Stomach (tissue), 9 donors: ENCODE measurements around the gene FOXO6. TPM values are rescaled to one million over a fixed set of nuclear protein-coding genes. Genes with fewer than 3 reads are reported as not detected.

Experiments used
- DNase-seq, 2 donors: peaks; one replicate each; pipeline versions ENCODE4 v3.0.0 to v3.0.0-alpha.2; 2013 to 2019
- H3K27ac ChIP-seq, 5 donors: fragments of 200-600 bp in 4 of 5; sonication (generic) in 4 of 5; one replicate each; pipeline ENCODE4 v1.5.1; 2013 to 2019; ENCODE audit warnings: mild to moderate bottlenecking in 1 of 5, moderate library complexity in 1 of 5
- H3K27me3 ChIP-seq, 3 donors: fragments of 200-600 bp; sonication (generic); one replicate each; pipeline ENCODE4 v1.5.1; 2017 to 2019; ENCODE audit warnings: mixed run types in 1 of 3
- H3K36me3 ChIP-seq, 4 donors: fragments of 200-600 bp; sonication (generic); 1 replicate in 3 of 4; 2 replicates in 1 of 4; pipeline ENCODE4 v1.5.1; 2016 to 2019
- H3K4me1 ChIP-seq, 4 donors: fragments of 200-600 bp; sonication (generic); one replicate each; pipeline ENCODE4 v1.5.1; 2016 to 2019
- H3K4me3 ChIP-seq, 4 donors: fragments of 200-600 bp; sonication (generic) in 3 of 4; one replicate each; pipeline ENCODE4 v1.5.1; 2016 to 2019; ENCODE audit warnings: mild to moderate bottlenecking in 1 of 4
- H3K9me3 ChIP-seq, 4 donors: fragments of 200-600 bp; sonication (generic); one replicate each; pipeline ENCODE4 v1.5.1; 2016 to 2019
- EP300 ChIP-seq: sonication (generic); formaldehyde crosslinking; IDR thresholded peaks from one replicate; pipeline ENCODE4 v1.6.1; 2017; ENCODE audit warnings: antibody characterized with exemption
- POLR2A ChIP-seq, 4 donors: fragments of 450-650 bp; IDR thresholded peaks; one replicate each; pipeline ENCODE4 v1.6.1; 2016; ENCODE audit warnings: antibody characterized with exemption in 4 of 4, control low read depth in 2 of 4, mild to moderate bottlenecking in 1 of 4, moderate library complexity in 1 of 4
- POLR2AphosphoS5 ChIP-seq, 3 donors: sonication (generic); formaldehyde crosslinking; IDR thresholded peaks; one replicate each; pipeline ENCODE4 v1.6.1; 2016; ENCODE audit warnings: antibody characterized with exemption in 3 of 3
- WGBS, 5 donors: extraction: QIAGEN DNeasy Blood & Tissue Kit in 3 of 5; methylation state at CpG; one replicate each; pipeline versions ENCODE4 v1.1.5 to v1.1.7; 2013 to 2018; 5-methylcytosine and 5-hydroxymethylcytosine counted together
- intact Hi-C: fragments of 100-400 bp; cut with DNase I; formaldehyde crosslinking; loops from one replicate; pipeline ENCODE4 v1.15.1; 2023; ENCODE audit warnings: low total_unique reads
- polyA plus RNA-seq, 3 donors: library from polyadenylated mRNA; stranded (reverse); fragments of 200-250 nt; gene quantifications; one replicate each; pipeline ENCODE4 v1.2.3, GENCODE V29; 2013
- total RNA-seq, 5 donors: library from RNA; depleted of rRNA; stranded (reverse); fragments of >200 nt; gene quantifications; one replicate each; pipeline versions ENCODE4 v1.1.0 to v1.2.3, GENCODE V29; 2014 to 2016
- TF ChIP-seq, protein P1 (sequence below), 7 experiments: fragments of 450-650 bp in 4 of 7; fragments of 200-600 bp in 3 of 7; sonication (generic) in 3 of 7; IDR thresholded peaks; one replicate each; pipeline ENCODE4 v1.5.1; 2016 to 2019; ENCODE audit warnings: antibody characterized with exemption in 7 of 7, control low read depth in 2 of 7, mild to moderate bottlenecking in 1 of 7
- donor health status: healthy with polysubstance abuse.
- donor health status: Bipolar disorder and iron deficiency.
- donor health status: healthy.

FOXO6 gene
- total and polyA plus RNA-seq, 8 donors, result under 0.01 to 1.1 (median 0.60) TPM; not detected in 4

- intact Hi-C loops, result no loop called here
- WGBS, 5 donors, result 79 to 89% (median 82%) methylated on average over 16 of the region's 16 CpGs
- Histone ChIP-seq H3K4me1 (peaks cover 22 to 39% (median 31%) of the 10 kb centered on the region in 4 donors), H3K36me3 (no peaks in the 10 kb centered on the region), H3K9me3 (no peaks in the 10 kb centered on the region), H3K27ac (no peak overlapping the region), H3K27me3 (peaks cover 0 to under 1% (median 0%) of the 10 kb centered on the region in 3 donors), H3K4me3 (no peak overlapping the region)
- no peak for DNase-seq
- TF ChIP-seq, protein P1, sequence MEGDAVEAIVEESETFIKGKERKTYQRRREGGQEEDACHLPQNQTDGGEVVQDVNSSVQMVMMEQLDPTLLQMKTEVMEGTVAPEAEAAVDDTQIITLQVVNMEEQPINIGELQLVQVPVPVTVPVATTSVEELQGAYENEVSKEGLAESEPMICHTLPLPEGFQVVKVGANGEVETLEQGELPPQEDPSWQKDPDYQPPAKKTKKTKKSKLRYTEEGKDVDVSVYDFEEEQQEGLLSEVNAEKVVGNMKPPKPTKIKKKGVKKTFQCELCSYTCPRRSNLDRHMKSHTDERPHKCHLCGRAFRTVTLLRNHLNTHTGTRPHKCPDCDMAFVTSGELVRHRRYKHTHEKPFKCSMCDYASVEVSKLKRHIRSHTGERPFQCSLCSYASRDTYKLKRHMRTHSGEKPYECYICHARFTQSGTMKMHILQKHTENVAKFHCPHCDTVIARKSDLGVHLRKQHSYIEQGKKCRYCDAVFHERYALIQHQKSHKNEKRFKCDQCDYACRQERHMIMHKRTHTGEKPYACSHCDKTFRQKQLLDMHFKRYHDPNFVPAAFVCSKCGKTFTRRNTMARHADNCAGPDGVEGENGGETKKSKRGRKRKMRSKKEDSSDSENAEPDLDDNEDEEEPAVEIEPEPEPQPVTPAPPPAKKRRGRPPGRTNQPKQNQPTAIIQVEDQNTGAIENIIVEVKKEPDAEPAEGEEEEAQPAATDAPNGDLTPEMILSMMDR (IDR thresholded peaks at IDR 0.05), result no peak
- TF ChIP-seq EP300, result no peak
- no peak for TF ChIP-seq POLR2AphosphoS5 (IDR thresholded peaks at IDR 0.05)
- no peak for TF ChIP-seq POLR2A (IDR thresholded peaks at IDR 0.05)
These were observed 67.8 kb downstream of the FOXO6 start for GRCh38 chr1:41428738-41429640.

GRCh38 chr1:41429641-41430035, 68.4 kb downstream of the FOXO6 start:
- no peaks in the 10 kb centered on the region for H3K36me3 ChIP-seq
- no peak overlapping the region for H3K4me3 ChIP-seq
- no peaks in the 10 kb centered on the region for H3K9me3 ChIP-seq
- H3K27ac ChIP-seq, result no peak overlapping the region
- intact Hi-C loops, result no loop called here
- 76 to 85% (median 79%) methylated on average over 5 of the region's 5 CpGs for WGBS, 5 donors
- no peak for TF ChIP-seq POLR2A (IDR thresholded peaks at IDR 0.05)
- TF ChIP-seq POLR2AphosphoS5 (IDR thresholded peaks at IDR 0.05), result no peak
- TF ChIP-seq EP300, result no peak
- TF ChIP-seq, protein P1 (IDR thresholded peaks at IDR 0.05), result no peak
- no peak for DNase-seq
- H3K4me1 ChIP-seq, result peaks cover 22 to 39% (median 31%) of the 10 kb centered on the region in 4 donors
- H3K27me3 ChIP-seq, result no peaks in the 10 kb centered on the region

- Histone ChIP-seq H3K9me3 (no peaks in the 10 kb centered on the region), H3K4me3 (no peak overlapping the region), H3K4me1 (peaks cover 22 to 39% (median 31%) of the 10 kb centered on the region in 4 donors), H3K27ac (peak overlapping the region in 1 of 5 donors; percentile 35), H3K27me3 (peaks cover 0 to 1% (median 0%) of the 10 kb centered on the region in 3 donors), H3K36me3 (no peaks in the 10 kb centered on the region)
- TF ChIP-seq POLR2A (IDR thresholded peaks at IDR 0.05), result no peak
- no peak for TF ChIP-seq POLR2AphosphoS5 (IDR thresholded peaks at IDR 0.05)
- no peak for TF ChIP-seq EP300
- TF ChIP-seq, protein P1 (IDR thresholded peaks at IDR 0.05), result no peak
- DNase-seq, result no peak
- 63 to 79% (median 72%) methylated on average over 4 of the region's 4 CpGs for WGBS, 5 donors
- intact Hi-C loops, result no loop called here
These were observed 68.8 kb downstream of the FOXO6 start for GRCh38 chr1:41430069-41430468.

- Histone ChIP-seq H3K27me3 (peaks cover 0 to 6% (median 0%) of the 10 kb centered on the region in 3 donors), H3K27ac (peak overlapping the region in 1 of 5 donors; percentile 35), H3K36me3 (no peaks in the 10 kb centered on the region), H3K9me3 (no peaks in the 10 kb centered on the region), H3K4me3 (no peak overlapping the region), H3K4me1 (peaks cover 22 to 39% (median 31%) of the 10 kb centered on the region in 4 donors)
- intact Hi-C loops, result no loop called here
- TF ChIP-seq EP300 (no peak), POLR2AphosphoS5 (IDR thresholded peaks at IDR 0.05) (no peak), POLR2A (IDR thresholded peaks at IDR 0.05) (no peak)
- TF ChIP-seq, protein P1 (IDR thresholded peaks at IDR 0.05), result no peak
- DNase-seq, result peak in 1 of 2 donors; percentile 39
- WGBS, 5 donors, result 77 to 83% (median 79%) methylated on average over 4 of the region's 4 CpGs
These were observed 69.3 kb downstream of the FOXO6 start for GRCh38 chr1:41430582-41430981.
